Putamen (tissue), 1 donor: ENCODE measurements around the gene PXYLP1.

ENCODE experiments used
- DNase-seq: peaks from one replicate; pipeline ENCODE4 v3.0.0-alpha.2; 2016; ENCODE audit warnings: low spot score

PXYLP1 gene

GRCh38 chr3:141326123-141326522 lies 94.5 kb downstream of the PXYLP1 start:
- DNase-seq, result no peak

DNA sequence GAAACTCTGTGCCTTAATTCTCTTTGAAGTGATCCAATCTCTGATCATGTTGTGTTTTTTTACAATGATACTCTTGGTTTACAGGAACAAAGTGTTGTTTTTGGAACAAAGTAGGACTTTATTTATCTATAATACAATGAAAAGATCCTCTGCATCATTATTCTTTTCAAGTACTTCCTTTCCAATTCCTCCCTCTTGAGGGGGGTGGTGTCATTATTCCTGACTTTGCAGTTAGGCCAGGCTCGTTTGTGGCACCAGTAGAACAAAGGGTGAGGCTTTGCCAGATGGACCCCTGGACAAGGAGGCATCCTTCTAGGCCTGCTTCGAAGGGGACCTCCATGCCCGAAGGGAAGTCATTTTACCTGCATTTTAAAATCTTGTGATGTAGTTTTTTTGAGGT lies 95.0 kb downstream of the PXYLP1 start:
- no peak for DNase-seq

DNA sequence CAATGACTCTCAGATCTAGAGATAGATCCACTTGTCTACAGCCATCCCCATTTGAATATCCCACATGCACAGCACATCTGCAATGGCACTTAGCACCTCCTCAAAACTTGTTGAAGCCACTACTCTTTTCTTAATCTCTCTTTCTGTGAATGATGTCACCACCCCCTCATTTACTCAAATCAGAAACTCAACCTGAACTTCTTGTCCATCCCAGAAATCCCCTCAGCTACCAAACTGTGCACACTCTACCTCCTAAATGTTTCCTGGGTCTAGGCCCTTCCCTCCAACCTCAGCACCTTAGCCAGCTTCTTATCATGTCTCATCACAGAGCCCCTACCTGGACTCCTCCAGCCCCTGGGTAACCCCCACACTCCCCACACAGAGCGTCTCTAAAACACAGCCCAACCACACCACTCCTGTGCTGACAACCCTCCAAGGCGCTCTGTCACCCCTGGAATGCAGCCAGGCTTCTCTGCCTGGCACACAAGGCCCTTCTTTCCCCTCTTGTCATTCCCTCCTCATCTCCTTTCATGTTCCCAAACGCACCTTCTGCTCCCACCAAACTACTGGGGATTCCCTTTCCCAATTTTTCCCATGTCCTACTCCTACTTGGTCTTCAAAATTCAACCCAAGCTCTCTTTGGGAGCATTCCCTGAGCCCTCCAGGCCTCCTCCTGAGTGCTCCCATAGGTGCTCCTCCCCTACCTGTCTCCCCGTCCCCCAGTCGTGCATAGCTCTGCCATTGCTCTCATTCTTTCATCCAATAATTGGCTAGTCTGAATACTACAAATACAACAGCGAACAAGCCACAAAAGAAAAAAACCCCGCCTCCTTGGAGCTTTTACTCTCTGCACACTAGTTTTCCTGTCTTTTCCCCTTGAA lies 96.9 kb downstream of the PXYLP1 start:
- no peak for DNase-seq

- no peak for DNase-seq
Measured at GRCh38 chr3:141330235-141330634, 98.6 kb downstream of the PXYLP1 start.

GRCh38 chr3:141330718-141331376 lies 99.2 kb downstream of the PXYLP1 start:
- no peak for DNase-seq

GRCh38 chr3:141331377-141332318 lies 100.0 kb downstream of the PXYLP1 start:
- DNase-seq, result no peak

GRCh38 chr3:141332416-141332815 lies 100.8 kb downstream of the PXYLP1 start:
- no peak for DNase-seq

DNA sequence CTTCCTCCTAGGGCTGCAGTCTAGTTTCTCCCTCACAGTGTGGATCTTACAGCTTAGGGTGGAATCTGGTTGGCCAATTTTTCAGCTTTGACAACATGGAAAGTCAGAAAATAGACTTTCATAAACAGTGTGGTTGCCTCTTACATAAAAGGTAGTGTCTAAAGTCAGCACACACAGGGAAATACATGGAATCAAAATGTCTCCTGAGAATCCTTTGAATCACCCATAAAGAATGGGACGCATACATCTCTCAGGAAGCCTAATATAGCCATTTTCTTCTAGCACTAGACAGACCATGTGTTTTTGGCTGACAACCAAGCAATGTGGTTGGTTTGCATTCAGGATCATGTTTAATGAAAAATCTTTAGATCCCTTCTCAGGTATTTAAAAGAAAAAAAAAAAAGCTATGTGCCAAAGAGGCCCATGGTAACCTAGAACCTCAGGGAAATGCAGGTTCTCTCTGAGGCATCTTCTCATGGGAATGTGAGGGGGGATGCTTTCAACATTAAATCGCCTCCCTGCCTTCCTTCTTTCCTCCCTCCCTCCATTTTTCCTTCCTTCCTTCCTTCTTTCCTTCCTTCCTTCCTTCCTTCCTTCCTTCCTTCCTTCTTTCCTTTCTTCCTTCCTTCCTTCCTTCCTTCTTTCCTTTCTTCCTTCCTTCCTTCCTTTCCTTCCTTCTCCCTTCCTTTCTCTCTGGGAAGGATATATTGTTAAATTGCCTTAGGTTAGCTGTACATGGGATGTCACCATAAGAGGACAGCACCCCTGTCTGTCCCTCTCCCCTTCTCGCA lies 102.4 kb downstream of the PXYLP1 start:
- no peak for DNase-seq

DNA sequence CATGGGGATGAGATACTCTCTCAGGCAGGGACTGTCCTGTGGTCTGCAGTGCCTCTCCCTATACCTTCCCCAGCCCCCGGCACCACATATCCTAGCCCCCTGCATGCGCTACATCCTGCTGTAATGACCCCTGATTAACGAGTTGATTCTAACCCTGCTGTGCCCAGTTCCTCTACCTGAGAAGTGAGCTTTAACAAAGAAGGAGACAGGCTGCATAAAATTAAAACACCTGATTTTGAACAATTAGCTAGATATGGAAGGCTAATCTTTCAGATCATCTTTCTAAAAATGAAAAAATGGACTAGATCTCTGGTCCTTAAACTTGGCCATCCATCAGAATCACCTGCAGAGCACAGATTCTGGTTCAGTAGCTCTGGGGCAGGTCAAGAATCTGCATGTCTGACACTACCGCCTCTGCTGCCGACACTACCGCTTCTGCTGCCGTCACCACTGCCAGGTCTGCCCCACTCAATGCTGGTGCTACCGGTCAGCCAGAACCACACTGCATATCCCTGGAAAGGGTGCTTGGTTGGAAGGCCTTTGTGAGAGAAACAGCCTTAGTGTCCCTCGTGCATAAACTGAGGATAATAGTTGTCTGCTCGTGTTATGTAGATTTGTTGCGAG lies 103.1 kb downstream of the PXYLP1 start:
- no peak for DNase-seq

GRCh38 chr3:141335531-141336061 lies 104.0 kb downstream of the PXYLP1 start:
- no peak for DNase-seq

DNA sequence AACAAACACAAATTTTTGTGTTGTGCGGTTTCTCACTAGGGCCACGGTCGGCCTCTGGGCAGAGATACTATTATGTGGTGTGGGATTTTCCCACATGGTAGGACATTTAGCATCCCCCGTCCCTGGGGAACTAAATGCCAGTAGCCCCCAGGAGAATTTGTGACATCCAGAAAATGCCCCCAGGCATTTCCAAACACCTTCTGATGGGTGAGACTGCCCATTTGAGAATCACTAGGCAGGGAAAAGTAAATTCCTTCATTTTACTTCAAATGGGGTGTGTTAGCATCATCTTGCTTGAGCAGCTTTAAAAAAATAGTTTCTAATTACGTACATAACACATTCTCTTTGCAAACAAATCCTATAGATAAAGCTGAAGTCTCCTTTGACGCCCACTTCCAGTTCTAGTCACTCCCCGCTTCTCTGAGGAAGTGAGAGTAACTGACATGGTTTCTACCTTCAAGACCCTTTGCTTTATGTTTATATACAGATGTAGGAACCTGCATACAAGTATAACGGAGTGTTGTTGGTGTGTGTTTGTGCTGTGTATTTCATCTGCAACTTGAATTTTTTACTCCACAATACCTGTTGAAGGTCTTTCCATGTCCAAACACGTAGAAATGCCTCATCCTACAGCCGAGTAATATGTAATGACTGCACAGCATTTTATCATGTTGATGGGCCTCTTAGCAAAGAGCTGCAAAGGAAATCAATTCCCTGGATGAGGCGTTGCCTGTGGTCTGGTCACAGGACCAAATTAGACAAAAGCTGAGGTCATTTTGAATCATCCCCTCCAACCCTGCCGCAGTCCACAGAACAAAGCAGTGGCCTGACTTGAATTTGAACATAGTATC lies 105.3 kb downstream of the PXYLP1 start:
- DNase-seq, result peak; percentile 58

DNA sequence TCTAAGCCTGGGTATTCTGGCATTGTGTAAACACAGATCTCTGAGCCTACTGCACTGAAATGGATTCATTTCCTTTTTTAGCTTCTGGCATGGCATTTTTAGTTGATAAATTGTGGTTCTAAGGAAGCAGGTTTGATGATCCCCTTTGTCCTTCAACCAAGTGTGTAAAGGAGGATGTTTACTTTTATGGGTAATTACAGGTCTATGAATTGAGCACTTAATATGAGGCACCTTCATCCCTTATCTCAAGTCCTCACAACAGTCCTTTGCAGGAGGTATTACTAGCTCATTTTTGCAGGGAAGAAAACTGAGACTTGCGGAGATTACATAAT lies 105.9 kb downstream of the PXYLP1 start:
- DNase-seq, result no peak

DNA sequence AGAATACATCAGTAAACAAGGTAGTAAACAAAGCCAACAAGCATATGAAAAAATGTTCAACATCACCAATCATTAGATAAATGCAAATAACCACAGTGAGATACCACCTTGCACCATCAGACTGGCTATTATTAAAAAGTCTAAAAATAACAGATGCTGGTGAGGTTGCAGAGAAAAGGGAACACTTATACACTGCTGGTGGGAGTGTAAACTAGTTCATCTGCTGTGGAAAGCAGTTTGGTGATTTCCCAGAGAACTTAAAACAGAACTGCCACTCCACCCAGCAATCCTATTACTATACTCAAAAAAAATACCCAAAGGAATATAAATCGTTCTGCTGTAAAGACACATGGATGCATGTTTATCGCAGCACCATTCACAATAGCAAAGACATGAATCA lies 106.4 kb downstream of the PXYLP1 start:
- DNase-seq, result no peak

GRCh38 chr3:141338881-141339280 lies 107.3 kb downstream of the PXYLP1 start:
- DNase-seq, result no peak

- no peak for DNase-seq
Measured at GRCh38 chr3:141341536-141341935, 109.9 kb downstream of the PXYLP1 start.

DNA sequence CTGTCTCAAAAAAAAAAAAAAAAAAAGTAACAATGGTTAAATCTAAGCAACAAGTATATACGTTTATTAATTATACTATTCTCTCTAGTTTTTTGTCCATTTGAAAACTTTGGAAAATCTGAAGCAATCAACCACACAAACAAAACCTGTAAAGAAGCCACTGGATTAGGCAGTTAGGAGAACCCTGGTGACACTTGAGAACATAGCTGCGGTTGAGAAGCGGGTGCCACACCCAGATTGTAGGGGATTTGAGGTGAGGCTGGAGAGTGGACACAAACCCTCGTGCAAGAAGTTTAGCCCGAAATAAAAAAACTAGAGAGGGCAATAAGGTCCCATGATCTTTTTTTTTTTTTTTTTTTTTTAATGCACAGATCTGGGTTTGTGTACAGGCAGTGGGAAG lies 110.8 kb downstream of the PXYLP1 start:
- no peak for DNase-seq

- DNase-seq, result no peak
Measured at GRCh38 chr3:141343077-141343476, 111.5 kb downstream of the PXYLP1 start.

GRCh38 chr3:141343865-141344271 lies 112.2 kb downstream of the PXYLP1 start:
- no peak for DNase-seq
